Liver (tissue), 9 donors: Measurements from ENCODE around the gene FAM186B. TPM values are rescaled to one million over a fixed set of nuclear protein-coding genes. Genes with fewer than 3 reads are reported as not detected.

ENCODE experiments used
- DNase-seq: peaks from one replicate; pipeline ENCODE4 v3.0.0-alpha.2; 2017; ENCODE audit warnings: low spot score
- H3K27ac ChIP-seq, 2 donors: one replicate each; pipeline ENCODE4 v1.7.0; 2013; ENCODE audit warnings: inconsistent platforms in 2 of 2, low read length in 2 of 2, control low read depth in 1 of 2, low read depth in 1 of 2, mild to moderate bottlenecking in 1 of 2
- H3K27me3 ChIP-seq, 4 donors: one replicate each; pipeline versions ENCODE4 v1.6.1 to v1.7.0; 2013; ENCODE audit warnings: low read length in 3 of 4, inconsistent platforms in 1 of 4, mild to moderate bottlenecking in 1 of 4, moderate library complexity in 1 of 4; ENCODE audit not compliant: control insufficient read depth in 4 of 4, insufficient read depth in 4 of 4
- H3K36me3 ChIP-seq, 4 donors: one replicate each; pipeline versions ENCODE4 v1.6.1 to v1.7.0; 2013; ENCODE audit warnings: low read length in 3 of 4, mild to moderate bottlenecking in 3 of 4, low read depth in 1 of 4, moderate library complexity in 1 of 4; ENCODE audit not compliant: control insufficient read depth in 4 of 4, insufficient read depth in 3 of 4
- H3K4me1 ChIP-seq, 4 donors: one replicate each; pipeline versions ENCODE4 v1.6.1 to v1.7.0; 2013; ENCODE audit warnings: low read length in 3 of 4, mild to moderate bottlenecking in 3 of 4, moderate library complexity in 1 of 4; ENCODE audit not compliant: control insufficient read depth in 4 of 4, insufficient read depth in 4 of 4
- H3K4me3 ChIP-seq, 3 donors: one replicate each; pipeline versions ENCODE4 v1.6.1 to v1.7.0; 2013; ENCODE audit warnings: low read length in 3 of 3, control low read depth in 1 of 3, low read depth in 1 of 3, mild to moderate bottlenecking in 1 of 3
- H3K9ac ChIP-seq, 2 donors: one replicate each; pipeline ENCODE4 v1.7.0; 2013; ENCODE audit warnings: low read length in 2 of 2, mild to moderate bottlenecking in 2 of 2, moderate library complexity in 2 of 2, control low read depth in 1 of 2, low read depth in 1 of 2
- H3K9me3 ChIP-seq, 4 donors: one replicate each; pipeline versions ENCODE4 v1.6.1 to v1.7.0; 2013; ENCODE audit warnings: low read length in 3 of 4; ENCODE audit not compliant: control insufficient read depth in 4 of 4
- EGR1 ChIP-seq, 2 donors: IDR thresholded peaks; 2 replicates each; pipeline ENCODE4 v1.6.1; 2016 to 2018; ENCODE audit warnings: antibody characterized with exemption in 2 of 2, low read depth in 2 of 2
- FOXA1 ChIP-seq: IDR thresholded peaks from 2 replicates; pipeline ENCODE4 v1.6.1; 2016; ENCODE audit warnings: antibody characterized with exemption
- FOXA2 ChIP-seq: IDR thresholded peaks from 2 replicates; pipeline ENCODE4 v1.6.1; 2016; ENCODE audit warnings: antibody characterized with exemption
- GABPA ChIP-seq, 2 donors: IDR thresholded peaks in 1 of 2; conservative IDR thresholded peaks in 1 of 2; 2 replicates each; pipeline ENCODE4 v1.6.1; 2016; ENCODE audit warnings: antibody characterized with exemption in 2 of 2, mild to moderate bottlenecking in 1 of 2, moderate library complexity in 1 of 2
- HNF4A ChIP-seq, 2 donors: conservative IDR thresholded peaks; 2 replicates each; pipeline ENCODE4 v1.6.1; 2016; ENCODE audit warnings: antibody characterized with exemption in 2 of 2, mild to moderate bottlenecking in 2 of 2
- HNF4G ChIP-seq: IDR thresholded peaks from 2 replicates; pipeline ENCODE4 v1.6.1; 2016; ENCODE audit warnings: antibody characterized with exemption
- JUND ChIP-seq, 2 donors: IDR thresholded peaks; 2 replicates each; pipeline ENCODE4 v1.6.1; 2016; ENCODE audit warnings: antibody characterized with exemption in 2 of 2
- NR2F2 ChIP-seq: IDR thresholded peaks from 2 replicates; pipeline ENCODE4 v1.6.1; 2016; ENCODE audit warnings: antibody characterized with exemption
- RAD21 ChIP-seq, 2 donors: IDR thresholded peaks; 2 replicates each; pipeline ENCODE4 v1.6.1; 2016; ENCODE audit warnings: antibody characterized with exemption in 2 of 2, mild to moderate bottlenecking in 2 of 2
- SP1 ChIP-seq: IDR thresholded peaks from 2 replicates; pipeline ENCODE4 v1.6.1; 2018; ENCODE audit warnings: antibody characterized with exemption, mild to moderate bottlenecking
- TAF1 ChIP-seq: conservative IDR thresholded peaks from 2 replicates; pipeline ENCODE4 v1.6.1; 2016; ENCODE audit warnings: antibody characterized with exemption, mild to moderate bottlenecking
- YY1 ChIP-seq: IDR thresholded peaks from 2 replicates; pipeline ENCODE4 v1.6.1; 2016; ENCODE audit warnings: antibody characterized with exemption, mild to moderate bottlenecking
- WGBS: extraction: QIAGEN DNeasy Blood & Tissue Kit; methylation state at CpG from one replicate; pipeline ENCODE4 v1.1.7; 2013; 5-methylcytosine and 5-hydroxymethylcytosine counted together
- polyA plus RNA-seq, 2 donors: library from polyadenylated mRNA; stranded (reverse) in 1 of 2; unstranded in 1 of 2; fragments of 200-250 nt in 1 of 2; fragments of >200 nt in 1 of 2; fragmentation: Nextera tagmentation in 1 of 2; extraction: Ambion mirVana in 1 of 2; gene quantifications; one replicate each; pipeline versions ENCODE4 v1.2.1 to v1.2.3, GENCODE V29; 2013 to 2015
- total RNA-seq, 2 donors: library from RNA; depleted of rRNA; stranded (reverse); fragments of >200 nt; gene quantifications; one replicate each; pipeline ENCODE4 v1.2.3, GENCODE V29; 2014
- TF ChIP-seq, protein P1 (sequence below): IDR thresholded peaks from 2 replicates; pipeline ENCODE4 v1.6.1; 2016; ENCODE audit warnings: antibody characterized with exemption
- TF ChIP-seq, protein P2 (sequence below): IDR thresholded peaks from 2 replicates; pipeline ENCODE4 v1.6.1; 2016; ENCODE audit warnings: antibody characterized with exemption
- TF ChIP-seq, protein P3 (sequence below): fragments of 150-350 bp; IDR thresholded peaks from 2 replicates; pipeline ENCODE4 v1.5.1; 2017; ENCODE audit warnings: improper control_type of control experiment, low read depth, low read length; ENCODE audit not compliant: missing input control
- TF ChIP-seq, protein P4 (sequence below): IDR thresholded peaks from 2 replicates; pipeline ENCODE4 v1.6.1; 2016; ENCODE audit warnings: antibody characterized with exemption
- donor health status: healthy.
- donor health status: healthy.
- donor health status: healthy.
- donor health status: healthy.
- donor health status: healthy.

FAM186B gene
- total and polyA plus RNA-seq, 4 donors, result 0.19 to 0.84 (median 0.42) TPM

DNA sequence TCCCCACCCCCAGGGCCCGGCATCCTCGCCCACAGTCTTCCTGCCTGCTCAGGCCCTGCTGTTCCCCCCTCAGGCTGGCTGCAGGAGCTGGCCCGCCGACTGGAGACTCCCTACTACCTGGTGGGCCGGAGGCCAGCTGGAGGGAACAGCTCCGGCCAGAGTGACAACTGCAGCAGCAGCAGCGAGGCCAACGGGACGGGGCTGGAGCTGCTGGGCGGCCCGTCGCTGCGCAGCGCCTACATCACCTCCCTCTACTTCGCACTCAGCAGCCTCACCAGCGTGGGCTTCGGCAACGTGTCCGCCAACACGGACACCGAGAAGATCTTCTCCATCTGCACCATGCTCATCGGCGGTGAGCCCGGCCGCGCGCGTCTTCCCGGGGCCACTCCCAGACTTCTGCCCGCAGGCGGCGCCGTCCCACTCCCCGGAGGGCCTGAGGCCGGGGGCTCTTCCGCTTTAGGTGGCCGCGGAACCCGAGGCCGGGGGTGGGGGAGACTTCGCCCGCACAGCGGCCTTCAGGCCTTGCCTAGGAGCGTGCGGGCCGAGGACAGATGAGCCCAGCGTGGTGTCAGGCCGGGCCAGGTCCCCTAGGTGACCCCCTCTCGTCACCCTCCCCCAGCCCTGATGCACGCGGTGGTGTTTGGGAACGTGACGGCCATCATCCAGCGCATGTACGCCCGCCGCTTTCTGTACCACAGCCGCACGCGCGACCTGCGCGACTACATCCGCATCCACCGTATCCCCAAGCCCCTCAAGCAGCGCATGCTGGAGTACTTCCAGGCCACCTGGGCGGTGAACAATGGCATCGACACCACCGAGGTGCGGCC, 56.4 kb downstream of the FAM186B start:
- H3K9me3 ChIP-seq, result no peaks in the 10 kb centered on the region
- H3K9ac ChIP-seq, result no peak overlapping the region
- H3K36me3 ChIP-seq, result no peaks in the 10 kb centered on the region
- TF ChIP-seq GABPA (IDR thresholded peaks at IDR 0.05 in 1 of 2, conservative IDR thresholded peaks at IDR 0.05 in 1 of 2) (no peak), SP1 (no peak), FOXA1 (no peak), YY1 (no peak), FOXA2 (no peak)
- TF ChIP-seq, protein P1, sequence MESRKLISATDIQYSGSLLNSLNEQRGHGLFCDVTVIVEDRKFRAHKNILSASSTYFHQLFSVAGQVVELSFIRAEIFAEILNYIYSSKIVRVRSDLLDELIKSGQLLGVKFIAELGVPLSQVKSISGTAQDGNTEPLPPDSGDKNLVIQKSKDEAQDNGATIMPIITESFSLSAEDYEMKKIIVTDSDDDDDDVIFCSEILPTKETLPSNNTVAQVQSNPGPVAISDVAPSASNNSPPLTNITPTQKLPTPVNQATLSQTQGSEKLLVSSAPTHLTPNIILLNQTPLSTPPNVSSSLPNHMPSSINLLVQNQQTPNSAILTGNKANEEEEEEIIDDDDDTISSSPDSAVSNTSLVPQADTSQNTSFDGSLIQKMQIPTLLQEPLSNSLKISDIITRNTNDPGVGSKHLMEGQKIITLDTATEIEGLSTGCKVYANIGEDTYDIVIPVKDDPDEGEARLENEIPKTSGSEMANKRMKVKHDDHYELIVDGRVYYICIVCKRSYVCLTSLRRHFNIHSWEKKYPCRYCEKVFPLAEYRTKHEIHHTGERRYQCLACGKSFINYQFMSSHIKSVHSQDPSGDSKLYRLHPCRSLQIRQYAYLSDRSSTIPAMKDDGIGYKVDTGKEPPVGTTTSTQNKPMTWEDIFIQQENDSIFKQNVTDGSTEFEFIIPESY, result no peak
- peak overlapping the region in 1 of 3 donors; percentile 19 for H3K4me3 ChIP-seq
- 28% methylated on average over 70 of the region's 70 CpGs for WGBS
- DNase-seq, result no peak
- no peak overlapping the region for H3K27ac ChIP-seq
- peaks cover 0 to 5% (median 0%) of the 10 kb centered on the region in 4 donors for H3K27me3 ChIP-seq
- peaks cover 7 to 28% (median 21%) of the 10 kb centered on the region in 4 donors for H3K4me1 ChIP-seq

DNA sequence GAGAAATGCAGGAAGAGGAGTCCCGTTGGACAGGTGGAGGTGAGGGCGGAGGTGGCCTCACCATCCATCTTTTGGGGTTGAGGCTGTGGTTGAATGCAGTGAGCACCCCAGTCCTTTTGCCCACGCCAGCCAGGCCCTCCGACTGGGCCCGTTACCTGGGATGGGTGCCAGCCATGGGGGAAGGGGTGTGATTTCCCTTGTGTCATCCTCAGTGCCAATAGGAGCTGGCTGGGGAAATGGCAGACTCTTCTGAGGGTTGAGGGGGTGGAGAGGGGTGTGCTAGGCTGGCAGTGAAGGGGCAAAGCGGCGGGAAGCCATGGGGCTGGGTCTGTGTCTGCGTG, 57.0 kb downstream of the FAM186B start:
- no peak for TF ChIP-seq TAF1
- no peak for TF ChIP-seq HNF4A (conservative IDR thresholded peaks at IDR 0.05)
- no peak for TF ChIP-seq FOXA1
- TF ChIP-seq, protein P2, sequence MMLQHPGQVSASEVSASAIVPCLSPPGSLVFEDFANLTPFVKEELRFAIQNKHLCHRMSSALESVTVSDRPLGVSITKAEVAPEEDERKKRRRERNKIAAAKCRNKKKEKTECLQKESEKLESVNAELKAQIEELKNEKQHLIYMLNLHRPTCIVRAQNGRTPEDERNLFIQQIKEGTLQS, result no peak
- TF ChIP-seq YY1, result no peak
- TF ChIP-seq RAD21 (IDR thresholded peaks at IDR 0.05), result no peak
- TF ChIP-seq, protein P3, sequence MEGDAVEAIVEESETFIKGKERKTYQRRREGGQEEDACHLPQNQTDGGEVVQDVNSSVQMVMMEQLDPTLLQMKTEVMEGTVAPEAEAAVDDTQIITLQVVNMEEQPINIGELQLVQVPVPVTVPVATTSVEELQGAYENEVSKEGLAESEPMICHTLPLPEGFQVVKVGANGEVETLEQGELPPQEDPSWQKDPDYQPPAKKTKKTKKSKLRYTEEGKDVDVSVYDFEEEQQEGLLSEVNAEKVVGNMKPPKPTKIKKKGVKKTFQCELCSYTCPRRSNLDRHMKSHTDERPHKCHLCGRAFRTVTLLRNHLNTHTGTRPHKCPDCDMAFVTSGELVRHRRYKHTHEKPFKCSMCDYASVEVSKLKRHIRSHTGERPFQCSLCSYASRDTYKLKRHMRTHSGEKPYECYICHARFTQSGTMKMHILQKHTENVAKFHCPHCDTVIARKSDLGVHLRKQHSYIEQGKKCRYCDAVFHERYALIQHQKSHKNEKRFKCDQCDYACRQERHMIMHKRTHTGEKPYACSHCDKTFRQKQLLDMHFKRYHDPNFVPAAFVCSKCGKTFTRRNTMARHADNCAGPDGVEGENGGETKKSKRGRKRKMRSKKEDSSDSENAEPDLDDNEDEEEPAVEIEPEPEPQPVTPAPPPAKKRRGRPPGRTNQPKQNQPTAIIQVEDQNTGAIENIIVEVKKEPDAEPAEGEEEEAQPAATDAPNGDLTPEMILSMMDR, result no peak
- TF ChIP-seq NR2F2, result no peak
- peaks cover 0 to 5% (median 2%) of the 10 kb centered on the region in 4 donors for H3K27me3 ChIP-seq
- H3K4me3 ChIP-seq, result no peak overlapping the region
- no peaks in the 10 kb centered on the region for H3K36me3 ChIP-seq
- no peaks in the 10 kb centered on the region for H3K9me3 ChIP-seq
- no peak overlapping the region for H3K9ac ChIP-seq
- no peak overlapping the region for H3K27ac ChIP-seq
- DNase-seq, result no peak
- peaks cover 7 to 28% (median 21%) of the 10 kb centered on the region in 4 donors for H3K4me1 ChIP-seq
- WGBS, result 70% methylated on average over 8 of the region's 8 CpGs

DNA sequence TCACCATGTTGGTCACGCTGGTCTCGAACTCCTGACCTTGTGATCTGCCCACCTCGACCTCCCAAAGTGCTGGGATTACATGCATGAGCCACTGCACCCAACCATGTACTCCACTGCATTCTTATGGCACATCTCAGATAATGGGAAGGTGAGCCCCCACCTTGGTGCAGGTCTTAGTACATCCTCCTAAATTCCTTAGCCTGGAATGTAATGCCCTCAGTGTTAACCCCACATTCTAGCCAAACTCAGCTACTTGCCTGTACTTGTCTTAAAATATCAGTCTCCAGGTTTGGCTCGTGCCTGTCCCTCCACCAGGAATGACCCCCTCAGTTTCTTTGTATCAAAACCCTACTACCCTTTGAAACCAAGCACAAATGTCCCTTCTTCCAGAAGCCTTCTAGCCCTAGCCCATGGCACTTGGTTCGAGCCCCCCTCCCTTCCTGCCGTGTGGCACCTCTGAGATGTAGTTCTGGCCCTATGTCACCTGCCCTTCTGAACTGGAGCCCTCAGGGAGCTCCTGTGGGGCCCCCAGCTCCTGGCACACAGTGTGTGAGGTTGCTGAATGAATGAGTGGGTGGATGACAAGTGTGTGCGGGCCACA, 58.2 kb downstream of the FAM186B start:
- H3K27ac ChIP-seq, result no peak overlapping the region
- H3K36me3 ChIP-seq, result no peaks in the 10 kb centered on the region
- DNase-seq, result no peak
- H3K4me3 ChIP-seq, result no peak overlapping the region
- TF ChIP-seq, protein P4, sequence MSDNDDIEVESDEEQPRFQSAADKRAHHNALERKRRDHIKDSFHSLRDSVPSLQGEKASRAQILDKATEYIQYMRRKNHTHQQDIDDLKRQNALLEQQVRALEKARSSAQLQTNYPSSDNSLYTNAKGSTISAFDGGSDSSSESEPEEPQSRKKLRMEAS, result no peak
- no peak for TF ChIP-seq EGR1 (IDR thresholded peaks at IDR 0.05; ENCODE audit: low read depth in 2 of 2)
- no peak for TF ChIP-seq TAF1
- TF ChIP-seq HNF4G, result no peak
- no peak for TF ChIP-seq YY1
- TF ChIP-seq NR2F2, result no peak
- TF ChIP-seq JUND (IDR thresholded peaks at IDR 0.05), result no peak
- H3K9ac ChIP-seq, result no peak overlapping the region
- no peaks in the 10 kb centered on the region for H3K9me3 ChIP-seq
- 76% methylated on average over 7 of the region's 7 CpGs for WGBS
- H3K4me1 ChIP-seq, result peaks cover 7 to 23% (median 17%) of the 10 kb centered on the region in 4 donors
- H3K27me3 ChIP-seq, result peaks cover 0 to 5% (median 2%) of the 10 kb centered on the region in 4 donors
